ENCODE results near the gene HS3ST6. TPM values are rescaled to one million over a fixed set of nuclear protein-coding genes. Genes with fewer than 3 reads are reported as not detected.
"Not testable (repeated sequence)": the region's sequence is repeated elsewhere in the genome, so short reads cannot be mapped to it uniquely, and the experiment has no call there.

HS3ST6 gene
- total RNA-seq, 2 donors from 2014 or later: not detected

DNA sequence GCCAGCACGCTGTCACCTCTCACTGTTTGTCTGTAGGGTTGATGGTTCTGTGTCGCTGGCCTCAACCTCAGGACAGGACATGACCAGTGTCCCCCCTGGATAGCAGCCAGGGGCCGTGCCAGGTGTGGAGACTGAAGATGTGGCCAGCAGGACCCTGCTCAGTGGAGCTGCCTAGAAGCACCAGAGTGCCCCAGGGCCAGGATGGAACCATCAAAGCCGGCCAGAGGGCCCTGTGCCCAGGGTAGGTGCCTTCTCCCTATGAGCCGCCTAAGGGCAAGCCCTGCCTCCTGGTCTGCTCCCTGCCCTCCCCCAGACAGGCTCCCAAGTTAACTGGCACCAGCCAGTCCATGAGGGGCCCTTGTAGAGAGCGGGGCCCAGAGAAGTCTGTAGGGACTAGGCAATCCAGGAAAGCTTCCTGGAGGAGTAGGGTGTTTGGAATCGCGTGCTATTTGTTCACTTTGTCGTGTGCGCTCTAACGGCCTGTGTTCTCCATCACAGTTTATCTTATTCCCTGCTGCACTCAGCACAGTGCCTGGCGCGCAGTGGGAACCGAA lies 40.6 kb upstream of the HS3ST6 start:
- no peak for DNase-seq
- Histone ChIP-seq H3K4me3 (ENCODE audit: low read length) (peak overlapping the region; percentile 85), H3K27me3 (ENCODE audit: control insufficient read depth, insufficient read depth, low read length, poor library complexity, severe bottlenecking) (no peaks in the 10 kb centered on the region), H3K36me3 (ENCODE audit: control insufficient read depth, insufficient read depth, low read length) (peaks cover 20% of the 10 kb centered on the region), H3K4me1 (ENCODE audit: control insufficient read depth, insufficient read depth, low read length) (no peaks in the 10 kb centered on the region), H3K9me3 (ENCODE audit: control insufficient read depth, low read length) (no peaks in the 10 kb centered on the region), H3K9ac (ENCODE audit: extremely low read depth, low read length, poor library complexity, severe bottlenecking) (no peak overlapping the region), H3K27ac (ENCODE audit: low read depth, low read length) (no peak overlapping the region)
- H3K27me3 Mint-ChIP-seq (ENCODE audit: insufficient read depth): peaks cover 23% of the 10 kb centered on the region
- peaks cover 29% of the 10 kb centered on the region for H3K36me3 Mint-ChIP-seq (ENCODE audit: low read depth)
- 62 to 64% methylated on average over 13 to 14 of the region's 14 CpGs for WGBS, 2 experiments (ENCODE audit: insufficient coverage in 1 of 2, insufficient read length in 1 of 2)
- H3K4me1 Mint-ChIP-seq: peaks cover 30% of the 10 kb centered on the region
- H3K4me3 Mint-ChIP-seq: peak overlapping the region; percentile 92
- TF ChIP-seq, protein P1, sequence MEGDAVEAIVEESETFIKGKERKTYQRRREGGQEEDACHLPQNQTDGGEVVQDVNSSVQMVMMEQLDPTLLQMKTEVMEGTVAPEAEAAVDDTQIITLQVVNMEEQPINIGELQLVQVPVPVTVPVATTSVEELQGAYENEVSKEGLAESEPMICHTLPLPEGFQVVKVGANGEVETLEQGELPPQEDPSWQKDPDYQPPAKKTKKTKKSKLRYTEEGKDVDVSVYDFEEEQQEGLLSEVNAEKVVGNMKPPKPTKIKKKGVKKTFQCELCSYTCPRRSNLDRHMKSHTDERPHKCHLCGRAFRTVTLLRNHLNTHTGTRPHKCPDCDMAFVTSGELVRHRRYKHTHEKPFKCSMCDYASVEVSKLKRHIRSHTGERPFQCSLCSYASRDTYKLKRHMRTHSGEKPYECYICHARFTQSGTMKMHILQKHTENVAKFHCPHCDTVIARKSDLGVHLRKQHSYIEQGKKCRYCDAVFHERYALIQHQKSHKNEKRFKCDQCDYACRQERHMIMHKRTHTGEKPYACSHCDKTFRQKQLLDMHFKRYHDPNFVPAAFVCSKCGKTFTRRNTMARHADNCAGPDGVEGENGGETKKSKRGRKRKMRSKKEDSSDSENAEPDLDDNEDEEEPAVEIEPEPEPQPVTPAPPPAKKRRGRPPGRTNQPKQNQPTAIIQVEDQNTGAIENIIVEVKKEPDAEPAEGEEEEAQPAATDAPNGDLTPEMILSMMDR (conservative IDR thresholded peaks at IDR 0.05): no peak
- H3K9me3 Mint-ChIP-seq: peaks cover 5% of the 10 kb centered on the region
- H3K27ac Mint-ChIP-seq: no peak overlapping the region

DNA sequence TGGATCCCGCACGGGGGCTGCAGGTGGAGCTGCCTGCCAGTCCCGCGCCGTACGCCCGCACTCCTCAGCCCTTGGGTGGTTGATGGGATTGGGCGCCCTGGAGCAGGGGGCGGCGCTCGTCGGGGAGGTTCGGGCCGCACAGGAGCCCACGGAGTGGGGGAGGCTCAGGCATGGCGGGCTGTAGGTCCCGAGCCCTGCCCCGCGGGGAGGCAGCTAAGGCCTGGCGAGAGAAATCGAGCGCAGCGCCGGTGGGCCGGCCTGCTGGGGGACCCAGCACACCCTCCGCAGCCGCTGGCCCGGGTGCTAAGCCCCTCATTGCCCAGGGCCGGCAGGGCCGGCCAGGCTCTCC lies 39.9 kb upstream of the HS3ST6 start:
- H3K27ac Mint-ChIP-seq; H3K9ac ChIP-seq (ENCODE audit: extremely low read depth, low read length, poor library complexity, severe bottlenecking); DNase-seq; H3K27ac ChIP-seq (ENCODE audit: low read depth, low read length); H3K27me3 ChIP-seq (ENCODE audit: control insufficient read depth, insufficient read depth, low read length, poor library complexity, severe bottlenecking); H3K9me3 ChIP-seq (ENCODE audit: control insufficient read depth, low read length); H3K4me3 ChIP-seq (ENCODE audit: low read length); H3K4me3 Mint-ChIP-seq; H3K9me3 Mint-ChIP-seq; H3K4me1 ChIP-seq (ENCODE audit: control insufficient read depth, insufficient read depth, low read length): not testable (repeated sequence)
- peaks cover 13% of the 10 kb centered on the region for H3K36me3 ChIP-seq (ENCODE audit: control insufficient read depth, insufficient read depth, low read length)
- Mint-ChIP-seq H3K27me3 (ENCODE audit: insufficient read depth) (peaks cover 23% of the 10 kb centered on the region), H3K36me3 (ENCODE audit: low read depth) (peaks cover 22% of the 10 kb centered on the region), H3K4me1 (peaks cover 27% of the 10 kb centered on the region)
- WGBS, 2 experiments (ENCODE audit: insufficient coverage in 1 of 2, insufficient read length in 1 of 2): 91 to 95% methylated on average over 6 to 30 of the region's 30 CpGs

DNA sequence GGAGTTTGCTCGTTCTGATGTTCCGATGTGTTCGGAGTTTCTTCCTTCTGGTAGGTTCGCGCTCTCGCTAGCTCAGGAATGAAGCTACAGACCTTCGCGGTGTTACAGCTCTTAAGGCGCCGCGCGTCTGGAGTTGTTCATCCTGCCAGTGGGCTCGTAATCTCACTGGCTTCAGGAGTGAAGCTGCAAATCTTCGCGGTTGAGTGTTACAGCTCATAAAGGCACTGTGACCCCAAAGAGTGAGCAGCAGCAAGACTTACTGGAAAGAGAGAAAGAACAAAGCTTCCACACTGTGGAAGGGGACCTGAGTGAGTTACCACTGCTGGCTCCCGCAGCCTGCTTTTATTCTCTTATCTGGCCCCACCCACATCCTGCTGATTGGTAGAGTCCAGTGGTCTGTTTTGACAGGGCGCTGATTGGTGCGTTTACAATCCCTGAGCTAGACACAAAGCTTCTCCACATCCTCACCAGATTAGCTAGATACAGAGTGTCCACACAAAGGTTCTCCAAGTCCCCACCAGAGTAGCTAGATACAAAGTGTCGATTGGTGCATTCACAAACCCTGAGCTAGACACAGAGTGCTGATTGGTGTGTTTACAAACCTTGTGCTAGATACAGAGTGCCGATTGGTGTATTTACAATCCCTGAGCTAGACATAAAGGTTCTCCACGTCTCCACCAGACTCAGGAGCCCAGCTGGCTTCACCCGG lies 39.4 kb upstream of the HS3ST6 start:
- not testable (repeated sequence) for H3K4me3 Mint-ChIP-seq; H3K4me3 ChIP-seq (ENCODE audit: low read length); H3K9me3 Mint-ChIP-seq; H3K4me1 ChIP-seq (ENCODE audit: control insufficient read depth, insufficient read depth, low read length); H3K9me3 ChIP-seq (ENCODE audit: control insufficient read depth, low read length); DNase-seq; H3K9ac ChIP-seq (ENCODE audit: extremely low read depth, low read length, poor library complexity, severe bottlenecking); H3K27ac Mint-ChIP-seq; H3K27ac ChIP-seq (ENCODE audit: low read depth, low read length); H3K36me3 ChIP-seq (ENCODE audit: control insufficient read depth, insufficient read depth, low read length); H3K27me3 ChIP-seq (ENCODE audit: control insufficient read depth, insufficient read depth, low read length, poor library complexity, severe bottlenecking)
- H3K27me3 Mint-ChIP-seq (ENCODE audit: insufficient read depth): peaks cover 25% of the 10 kb centered on the region
- WGBS, 2 experiments (ENCODE audit: insufficient coverage in 1 of 2, insufficient read length in 1 of 2): 93% methylated on average over 15 to 19 of the region's 22 CpGs
- H3K36me3 Mint-ChIP-seq (ENCODE audit: low read depth): peaks cover 17% of the 10 kb centered on the region
- H3K4me1 Mint-ChIP-seq: peaks cover 23% of the 10 kb centered on the region

DNA sequence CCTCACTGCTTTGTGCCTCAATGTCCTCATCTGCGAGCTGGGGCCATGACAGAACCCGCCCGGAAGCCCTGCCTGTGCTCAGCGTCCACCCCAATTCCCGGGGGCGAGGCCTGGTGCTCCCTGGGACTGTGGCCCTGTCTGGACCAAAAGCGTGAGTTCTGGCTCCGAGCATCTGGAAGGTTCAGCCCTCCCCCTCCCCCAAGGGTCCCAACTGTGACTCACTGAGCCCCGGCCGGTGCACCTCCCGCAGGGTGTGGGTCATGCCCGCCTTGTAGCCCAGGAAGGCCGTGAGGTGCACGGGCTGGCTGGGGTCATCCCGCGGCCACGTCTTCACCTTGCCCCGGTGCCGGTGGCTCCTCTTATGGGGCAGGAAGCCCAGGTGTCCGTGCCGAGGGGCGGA lies 35.5 kb upstream of the HS3ST6 start:
- Histone ChIP-seq H3K4me3 (ENCODE audit: low read length) (no peak overlapping the region), H3K9me3 (ENCODE audit: control insufficient read depth, low read length) (no peaks in the 10 kb centered on the region), H3K36me3 (ENCODE audit: control insufficient read depth, insufficient read depth, low read length) (no peaks in the 10 kb centered on the region), H3K27me3 (ENCODE audit: control insufficient read depth, insufficient read depth, low read length, poor library complexity, severe bottlenecking) (no peaks in the 10 kb centered on the region), H3K9ac (ENCODE audit: extremely low read depth, low read length, poor library complexity, severe bottlenecking) (no peak overlapping the region), H3K4me1 (ENCODE audit: control insufficient read depth, insufficient read depth, low read length) (no peaks in the 10 kb centered on the region), H3K27ac (ENCODE audit: low read depth, low read length) (no peak overlapping the region)
- WGBS, 2 experiments (ENCODE audit: insufficient coverage in 1 of 2, insufficient read length in 1 of 2): 93 to 95% methylated on average over 6 to 22 of the region's 22 CpGs
- no peaks in the 10 kb centered on the region for H3K4me1 Mint-ChIP-seq
- H3K4me3 Mint-ChIP-seq: no peak overlapping the region
- peaks cover 6% of the 10 kb centered on the region for H3K9me3 Mint-ChIP-seq
- TF ChIP-seq, protein P1 (conservative IDR thresholded peaks at IDR 0.05): no peak
- H3K27me3 Mint-ChIP-seq (ENCODE audit: insufficient read depth): peaks cover 24% of the 10 kb centered on the region
- peak; percentile 44 for DNase-seq
- H3K36me3 Mint-ChIP-seq (ENCODE audit: low read depth): no peaks in the 10 kb centered on the region
- H3K27ac Mint-ChIP-seq: no peak overlapping the region

Measured in endodermal cell (in vitro differentiated cells).